Loucy (cell line): ENCODE results near the gene ACAN.

Experiments
- H2AFZ ChIP-seq: fragments of 200-600 bp; sonication (generic); 2 replicates; pipeline ENCODE4 v1.6.0; 2016; ENCODE audit warnings: antibody characterized with exemption, mild to moderate bottlenecking, low read length, moderate library complexity
- H3F3A ChIP-seq: fragments of 200-600 bp; 2 replicates; pipeline ENCODE4 v1.6.0; 2016; ENCODE audit warnings: antibody characterized with exemption, low read depth, mild to moderate bottlenecking
- H3K27me3 ChIP-seq: fragments of 200-600 bp; sonication (generic); 2 replicates; pipeline ENCODE4 v1.6.1; 2014; ENCODE audit warnings: low read length, mild to moderate bottlenecking; ENCODE audit not compliant: insufficient read depth, poor library complexity, severe bottlenecking
- H3K36me3 ChIP-seq: fragments of 200-600 bp; sonication (generic); 2 replicates; pipeline ENCODE4 v1.6.1; 2016; ENCODE audit warnings: low read length; ENCODE audit not compliant: insufficient read depth
- H3K4me1 ChIP-seq: fragments of 200-600 bp; sonication (generic); 2 replicates; pipeline ENCODE4 v1.5.1; 2014; ENCODE audit warnings: low read length, mild to moderate bottlenecking; ENCODE audit not compliant: insufficient read depth, poor library complexity, severe bottlenecking
- H3K4me2 ChIP-seq: fragments of 200-600 bp; sonication (generic); 2 replicates; pipeline ENCODE4 v1.6.0; 2014; ENCODE audit warnings: antibody characterized with exemption, low read length, low read depth, mild to moderate bottlenecking; ENCODE audit not compliant: poor library complexity, severe bottlenecking
- H3K4me3 ChIP-seq: fragments of 200-600 bp; sonication (generic); 2 replicates; pipeline ENCODE4 v1.5.1; 2014; ENCODE audit warnings: low read length, mild to moderate bottlenecking, mixed read lengths; ENCODE audit not compliant: poor library complexity, severe bottlenecking
- H3K79me2 ChIP-seq: fragments of 200-600 bp; sonication (generic); 2 replicates; pipeline ENCODE4 v1.6.1; 2014; ENCODE audit warnings: low read length; ENCODE audit not compliant: insufficient read depth
- H3K9ac ChIP-seq: fragments of 200-600 bp; sonication (generic); 2 replicates; pipeline ENCODE4 v1.6.0; 2014; ENCODE audit warnings: mild to moderate bottlenecking, low read depth, low read length, moderate library complexity; ENCODE audit not compliant: poor library complexity, severe bottlenecking
- H3K9me2 ChIP-seq: fragments of 200-600 bp; sonication (generic); replicated peaks from 2 replicates; pipeline ENCODE4 v1.6.1; 2016; ENCODE audit warnings: low read depth, low read length, mixed read lengths
- H3K9me3 ChIP-seq: fragments of 200-600 bp; sonication (generic); 2 replicates; pipeline ENCODE4 v1.6.1; 2014; ENCODE audit warnings: mild to moderate bottlenecking, antibody characterized with exemption, low read length, low read depth; ENCODE audit not compliant: insufficient read depth
- H4K20me1 ChIP-seq: fragments of 200-600 bp; sonication (generic); 2 replicates; pipeline ENCODE4 v1.6.0; 2014; ENCODE audit warnings: antibody characterized with exemption, low read length, mild to moderate bottlenecking; ENCODE audit not compliant: insufficient read depth, poor library complexity, severe bottlenecking
- EZH2phosphoT487 ChIP-seq: fragments of 200-600 bp; IDR thresholded peaks from 2 replicates; pipeline ENCODE4 v1.6.1; 2018; ENCODE audit warnings: antibody characterized with exemption, mild to moderate bottlenecking, moderate library complexity, borderline replicate concordance
- TF ChIP-seq, protein P1 (sequence below): fragments of 200-600 bp; sonication (generic); conservative IDR thresholded peaks from 2 replicates; pipeline ENCODE4 v1.5.1; 2014; ENCODE audit warnings: mild to moderate bottlenecking, antibody characterized with exemption, low read length

ACAN gene

GRCh38 chr15:88888719-88889118 lies 85.5 kb downstream of the ACAN start:
- no peaks in the 10 kb centered on the region for H3F3A ChIP-seq
- H2AFZ ChIP-seq: no peak overlapping the region
- no peak overlapping the region for H3K4me3 ChIP-seq
- no peaks in the 10 kb centered on the region for H4K20me1 ChIP-seq
- H3K27me3 ChIP-seq: no peaks in the 10 kb centered on the region
- H3K9me3 ChIP-seq: no peaks in the 10 kb centered on the region
- no peaks in the 10 kb centered on the region for H3K36me3 ChIP-seq
- no peak overlapping the region for H3K9ac ChIP-seq
- no peak overlapping the region for H3K4me2 ChIP-seq
- TF ChIP-seq, protein P1, sequence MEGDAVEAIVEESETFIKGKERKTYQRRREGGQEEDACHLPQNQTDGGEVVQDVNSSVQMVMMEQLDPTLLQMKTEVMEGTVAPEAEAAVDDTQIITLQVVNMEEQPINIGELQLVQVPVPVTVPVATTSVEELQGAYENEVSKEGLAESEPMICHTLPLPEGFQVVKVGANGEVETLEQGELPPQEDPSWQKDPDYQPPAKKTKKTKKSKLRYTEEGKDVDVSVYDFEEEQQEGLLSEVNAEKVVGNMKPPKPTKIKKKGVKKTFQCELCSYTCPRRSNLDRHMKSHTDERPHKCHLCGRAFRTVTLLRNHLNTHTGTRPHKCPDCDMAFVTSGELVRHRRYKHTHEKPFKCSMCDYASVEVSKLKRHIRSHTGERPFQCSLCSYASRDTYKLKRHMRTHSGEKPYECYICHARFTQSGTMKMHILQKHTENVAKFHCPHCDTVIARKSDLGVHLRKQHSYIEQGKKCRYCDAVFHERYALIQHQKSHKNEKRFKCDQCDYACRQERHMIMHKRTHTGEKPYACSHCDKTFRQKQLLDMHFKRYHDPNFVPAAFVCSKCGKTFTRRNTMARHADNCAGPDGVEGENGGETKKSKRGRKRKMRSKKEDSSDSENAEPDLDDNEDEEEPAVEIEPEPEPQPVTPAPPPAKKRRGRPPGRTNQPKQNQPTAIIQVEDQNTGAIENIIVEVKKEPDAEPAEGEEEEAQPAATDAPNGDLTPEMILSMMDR: no peak
- no peak for TF ChIP-seq EZH2phosphoT487
- no peaks in the 10 kb centered on the region for H3K4me1 ChIP-seq
- H3K9me2 ChIP-seq: no peaks in the 10 kb centered on the region
- no peaks in the 10 kb centered on the region for H3K79me2 ChIP-seq

- no peak overlapping the region for H3K9ac ChIP-seq
- TF ChIP-seq, protein P1: no peak
- no peaks in the 10 kb centered on the region for H3F3A ChIP-seq
- H3K79me2 ChIP-seq: no peaks in the 10 kb centered on the region
- no peak overlapping the region for H2AFZ ChIP-seq
- H3K4me3 ChIP-seq: no peak overlapping the region
- peaks cover 2% of the 10 kb centered on the region for H4K20me1 ChIP-seq
- H3K4me2 ChIP-seq: no peak overlapping the region
- no peaks in the 10 kb centered on the region for H3K36me3 ChIP-seq
- H3K9me2 ChIP-seq: no peaks in the 10 kb centered on the region
- H3K4me1 ChIP-seq: peaks cover 5% of the 10 kb centered on the region
- H3K27me3 ChIP-seq: no peaks in the 10 kb centered on the region
- no peaks in the 10 kb centered on the region for H3K9me3 ChIP-seq
Observed at GRCh38 chr15:88890495-88890894, 87.3 kb downstream of the ACAN start.

DNA sequence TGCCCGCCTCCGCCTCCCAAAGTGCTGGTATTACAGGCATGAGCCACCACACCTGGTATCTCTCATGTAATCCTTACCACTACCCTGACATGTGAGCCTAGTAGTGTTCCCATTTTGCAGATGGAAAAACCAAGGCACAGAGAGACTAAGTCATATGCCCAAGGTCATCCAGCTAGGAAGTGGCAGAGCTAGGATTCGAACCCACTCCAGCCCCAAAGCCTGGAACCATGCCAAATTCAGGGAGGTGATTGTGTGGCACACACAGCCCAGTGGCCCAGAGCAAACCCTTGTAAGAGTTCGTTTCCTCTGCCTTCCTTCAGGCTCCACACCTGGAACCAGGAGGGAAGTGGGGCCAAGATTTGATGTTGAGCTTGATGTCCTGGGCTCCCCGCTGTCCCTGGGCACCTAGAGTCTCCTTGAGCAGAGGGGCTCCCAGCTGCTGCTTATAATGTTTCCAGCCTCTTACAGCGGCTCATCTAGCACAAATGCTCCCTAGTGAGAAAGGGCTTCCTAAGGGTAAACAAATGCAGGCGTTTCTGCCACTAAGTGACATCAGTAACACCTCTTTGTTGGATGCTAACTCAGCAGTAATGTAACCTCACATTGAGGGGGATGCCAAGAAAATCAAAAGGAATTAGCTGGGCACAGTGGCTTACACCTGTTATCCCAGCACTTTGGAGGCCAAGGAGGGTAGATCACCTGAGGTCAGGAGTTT lies 88.5 kb downstream of the ACAN start:
- Histone ChIP-seq H3K4me2 (no peak overlapping the region), H4K20me1 (peaks cover 2% of the 10 kb centered on the region), H3K4me3 (no peak overlapping the region), H3K36me3 (no peaks in the 10 kb centered on the region), H3K9me3 (no peaks in the 10 kb centered on the region), H3F3A (no peaks in the 10 kb centered on the region), H3K9me2 (no peaks in the 10 kb centered on the region), H3K27me3 (no peaks in the 10 kb centered on the region), H2AFZ (no peak overlapping the region), H3K79me2 (no peaks in the 10 kb centered on the region), H3K9ac (no peak overlapping the region), H3K4me1 (peaks cover 12% of the 10 kb centered on the region)
- TF ChIP-seq, protein P1: no peak
- TF ChIP-seq EZH2phosphoT487: no peak
